Activated CD4-positive, alpha-beta T cell treated with anti-CD3 and anti-CD28 coated beads for 36 hours (primary cell): ENCODE results near the gene PIK3R5. TPM values are rescaled to one million over a fixed set of nuclear protein-coding genes. Genes with fewer than 3 reads are reported as not detected.

ENCODE experiments used
- ATAC-seq: fragments of 200-7000 bp; cut with Tn5 transposase; one replicate; pipeline ENCODE4 v1.10.0; 2021; ENCODE audit warnings: mild to moderate bottlenecking, moderate library complexity
- CTCF ChIA-PET: fragments of 350-600 bp; sonication (Branson Sonifier 250); formaldehyde crosslinking; loops from one replicate; lab custom pipeline; 2021; ENCODE audit warnings: antibody characterized with exemption; lab: Charles Lee
- POLR2A ChIA-PET: fragments of 350-600 bp; sonication (Branson Sonifier 250); formaldehyde crosslinking; loops from one replicate; lab custom pipeline; 2021; ENCODE audit warnings: antibody characterized with exemption, inconsistent platforms; lab: Charles Lee
- DNase-seq: peaks from one replicate; pipeline ENCODE4 v3.0.0-alpha.2; 2020
- H3K27ac Mint-ChIP-seq: one replicate; pipeline ENCODE4 v1.8.0; 2021; ENCODE audit warnings: mixed read lengths
- H3K27me3 Mint-ChIP-seq: one replicate; pipeline ENCODE4 v1.8.0; 2021; ENCODE audit warnings: mixed read lengths
- H3K36me3 Mint-ChIP-seq: one replicate; pipeline ENCODE4 v1.8.0; 2021; ENCODE audit warnings: low read depth, mixed read lengths
- H3K4me1 Mint-ChIP-seq: one replicate; pipeline ENCODE4 v1.8.0; 2021; ENCODE audit warnings: mixed read lengths
- H3K4me3 Mint-ChIP-seq: one replicate; pipeline ENCODE4 v1.8.0; 2021; ENCODE audit warnings: mild to moderate bottlenecking, moderate library complexity, mixed read lengths
- H3K9me3 Mint-ChIP-seq: one replicate; pipeline ENCODE4 v1.8.0; 2021; ENCODE audit warnings: low read depth, mixed read lengths
- intact Hi-C, 2 experiments: fragments of 100-400 bp; cut with DNase I in 1 of 2; cut with micrococcal nuclease in 1 of 2; formaldehyde crosslinking; loops; one replicate each; pipeline versions ENCODE4 v1.14.2 to v1.15.1; 2022 to 2024; cut with DNase I, micrococcal nuclease
- total RNA-seq, 2 experiments: library from RNA; stranded (reverse); gene quantifications; one replicate each; pipeline ENCODE4 v1.2.3, GENCODE V29; 2021

PIK3R5 gene
- total RNA-seq, 2 experiments from 2014 or later: 20.4 to 29.2 TPM

GRCh38 chr17:8868092-8868491 lies 97.4 kb downstream of the PIK3R5 start:
- ATAC-seq (no peak), DNase-seq (no peak)
- peak overlapping the region; percentile 32 for H3K27ac Mint-ChIP-seq
- no peak overlapping the region for H3K4me3 Mint-ChIP-seq
- no peaks in the 10 kb centered on the region for H3K36me3 Mint-ChIP-seq
- ChIA-PET CTCF (interaction anchor here (0.7 to 1.2 kb wide), 3 partner anchors 25 to 130 kb away, joined by 3 read pairs; no protein-coding TSS in a partner anchor), POLR2A (no interaction called here)
- H3K4me1 Mint-ChIP-seq: peaks cover 27% of the 10 kb centered on the region
- intact Hi-C loops: no loop called here
- no peaks in the 10 kb centered on the region for H3K27me3 Mint-ChIP-seq
- H3K9me3 Mint-ChIP-seq: no peaks in the 10 kb centered on the region

GRCh38 chr17:8867361-8867981 lies 98.0 kb downstream of the PIK3R5 start, which contains the start of gene PIK3R6:
PIK3R6 (minus strand) TSS chr17:8867674; CDS start chr17:8849794, 17,880 bp downstream.
- DNase-seq: no peak
- Mint-ChIP-seq H3K9me3 (no peaks in the 10 kb centered on the region), H3K36me3 (no peaks in the 10 kb centered on the region), H3K27ac (peak within 1 kb of the TSS; percentile 59), H3K4me3 (peak within 1 kb of the TSS; percentile 66), H3K4me1 (peaks cover 29% of the 10 kb centered on the region), H3K27me3 (no peaks in the 10 kb centered on the region)
- CTCF ChIA-PET: interaction anchor here (0.6 to 1.0 kb wide), 3 partner anchors 34 to 131 kb away, joined by 3 read pairs; no protein-coding TSS in a partner anchor
- ATAC-seq: peak; percentile 56
- intact Hi-C loops: no loop called here
- POLR2A ChIA-PET: no interaction called here

- Mint-ChIP-seq H3K27me3 (no peaks in the 10 kb centered on the region), H3K4me3 (no peak overlapping the region), H3K27ac (no peak overlapping the region), H3K36me3 (no peaks in the 10 kb centered on the region), H3K4me1 (peaks cover 40% of the 10 kb centered on the region), H3K9me3 (no peaks in the 10 kb centered on the region)
- ChIA-PET POLR2A (no interaction called here), CTCF (interaction anchor here (2.0 kb wide), 1 partner anchor 29 kb away, joined by 7 read pairs; no protein-coding TSS in a partner anchor)
- intact Hi-C loops: no loop called here
- no peak for ATAC-seq
- DNase-seq: no peak
These were observed 99.7 kb downstream of the PIK3R5 start for GRCh38 chr17:8865811-8866210.

- H3K4me1 Mint-ChIP-seq: peaks cover 40% of the 10 kb centered on the region
- no peaks in the 10 kb centered on the region for H3K36me3 Mint-ChIP-seq
- H3K9me3 Mint-ChIP-seq: no peaks in the 10 kb centered on the region
- ChIA-PET POLR2A (no interaction called here), CTCF (interaction anchor here (2.0 kb wide), 1 partner anchor 29 kb away, joined by 7 read pairs; no protein-coding TSS in a partner anchor)
- intact Hi-C loops: no loop called here
- H3K4me3 Mint-ChIP-seq: no peak overlapping the region
- H3K27me3 Mint-ChIP-seq: no peaks in the 10 kb centered on the region
- ATAC-seq: no peak
- H3K27ac Mint-ChIP-seq: no peak overlapping the region
- DNase-seq: no peak
These were observed 100.1 kb downstream of the PIK3R5 start for GRCh38 chr17:8865385-8865784.

GRCh38 chr17:8862213-8863056 lies 103.1 kb downstream of the PIK3R5 start:
- no peaks in the 10 kb centered on the region for H3K27me3 Mint-ChIP-seq
- intact Hi-C loops: no loop called here
- ATAC-seq (no peak), DNase-seq (no peak)
- CTCF ChIA-PET: no interaction called here
- peaks cover 46% of the 10 kb centered on the region for H3K4me1 Mint-ChIP-seq
- H3K27ac Mint-ChIP-seq: no peak overlapping the region
- no peak overlapping the region for H3K4me3 Mint-ChIP-seq
- H3K9me3 Mint-ChIP-seq: no peaks in the 10 kb centered on the region
- POLR2A ChIA-PET: no interaction called here
- H3K36me3 Mint-ChIP-seq: no peaks in the 10 kb centered on the region

GRCh38 chr17:8861495-8862181 lies 103.9 kb downstream of the PIK3R5 start:
- ChIA-PET POLR2A (no interaction called here), CTCF (no interaction called here)
- DNase-seq (no peak), ATAC-seq (no peak)
- Mint-ChIP-seq H3K4me1 (peaks cover 45% of the 10 kb centered on the region), H3K9me3 (no peaks in the 10 kb centered on the region), H3K27me3 (no peaks in the 10 kb centered on the region), H3K4me3 (no peak overlapping the region), H3K27ac (no peak overlapping the region), H3K36me3 (no peaks in the 10 kb centered on the region)
- intact Hi-C loops: no loop called here

- Mint-ChIP-seq H3K4me1 (peaks cover 54% of the 10 kb centered on the region), H3K36me3 (no peaks in the 10 kb centered on the region), H3K27me3 (no peaks in the 10 kb centered on the region), H3K9me3 (no peaks in the 10 kb centered on the region), H3K4me3 (no peak overlapping the region), H3K27ac (peak overlapping the region; percentile 51)
- ChIA-PET CTCF (interaction anchor here (0.5 to 1.3 kb wide), 2 partner anchors 36 to 138 kb away, joined by 3 to 4 read pairs; no protein-coding TSS in a partner anchor), POLR2A (no interaction called here)
- DNase-seq (no peak), ATAC-seq (no peak)
- intact Hi-C loops: loop anchor here (2.0 to 5.0 kb wide), 4 partner anchors 37 to 432 kb away; no protein-coding TSS in a partner anchor
These were observed 105.6 kb downstream of the PIK3R5 start for GRCh38 chr17:8859804-8860430.

- peaks cover 54% of the 10 kb centered on the region for H3K4me1 Mint-ChIP-seq
- peak; percentile 50 for DNase-seq
- H3K9me3 Mint-ChIP-seq: no peaks in the 10 kb centered on the region
- peak overlapping the region; percentile 80 for H3K27ac Mint-ChIP-seq
- CTCF ChIA-PET: interaction anchor here (1.0 to 1.3 kb wide), 3 partner anchors 10 to 139 kb away, joined by 3 to 4 read pairs (median 4); no protein-coding TSS in a partner anchor
- H3K36me3 Mint-ChIP-seq: no peaks in the 10 kb centered on the region
- POLR2A ChIA-PET: no interaction called here
- no peak overlapping the region for H3K4me3 Mint-ChIP-seq
- peak; percentile 48 for ATAC-seq
- H3K27me3 Mint-ChIP-seq: no peaks in the 10 kb centered on the region
- intact Hi-C loops: loop anchor here (2.0 to 5.0 kb wide), 4 partner anchors 38 to 433 kb away; no protein-coding TSS in a partner anchor
These were observed 106.3 kb downstream of the PIK3R5 start for GRCh38 chr17:8859027-8859803.

- no peaks in the 10 kb centered on the region for H3K27me3 Mint-ChIP-seq
- ChIA-PET POLR2A (interaction anchor here (0.6 kb wide), 1 partner anchor 99 kb away, joined by 3 read pairs; no protein-coding TSS in a partner anchor), CTCF (interaction anchor here (0.6 to 1.4 kb wide), 5 partner anchors 9 to 1819 kb away, joined by 3 to 4 read pairs (median 3); no protein-coding TSS in a partner anchor)
- H3K4me1 Mint-ChIP-seq: peaks cover 54% of the 10 kb centered on the region
- ATAC-seq (peak; percentile 70), DNase-seq (peak; percentile 81)
- peak overlapping the region; percentile 6 for H3K4me3 Mint-ChIP-seq
- no peaks in the 10 kb centered on the region for H3K36me3 Mint-ChIP-seq
- H3K27ac Mint-ChIP-seq: peak overlapping the region; percentile 80
- no peaks in the 10 kb centered on the region for H3K9me3 Mint-ChIP-seq
- intact Hi-C loops: loop anchor here (1.0 to 5.0 kb wide), 7 partner anchors 39 to 434 kb away; no protein-coding TSS in a partner anchor
These were observed 107.6 kb downstream of the PIK3R5 start for GRCh38 chr17:8857919-8858318.
